K562 (cell line): ENCODE results near the gene FKRP. TPM values are rescaled to one million over a fixed set of nuclear protein-coding genes. Genes with fewer than 3 reads are reported as not detected.

Experiments used
- ATF1 ChIP-seq, 2 experiments: fragments of 450-650 bp in 1 of 2; IDR thresholded peaks; 2 replicates each; pipeline ENCODE4 v1.6.1; 2016; ENCODE audit warnings: missing compliant biosample characterization in 1 of 2, missing genetic modification characterization in 1 of 2
- CBX2 ChIP-seq: fragments of 200-600 bp; sonication (generic); IDR thresholded peaks from one replicate; pipeline ENCODE4 v1.6.1; 2012; ENCODE audit warnings: mild to moderate bottlenecking, low read length, inconsistent platforms; ENCODE audit not compliant: insufficient read depth, poor library complexity, severe bottlenecking
- FOXO4 ChIP-seq: fragments of 450-650 bp; formaldehyde crosslinking; IDR thresholded peaks from 2 replicates; pipeline ENCODE4 v1.4.0; 2020; ENCODE audit warnings: mild to moderate bottlenecking, moderate library complexity
- ILF3 ChIP-seq: fragments of 450-650 bp; IDR thresholded peaks from 2 replicates; pipeline ENCODE4 v1.6.1; 2018; ENCODE audit warnings: antibody characterized with exemption, mild to moderate bottlenecking, moderate library complexity, borderline replicate concordance
- NFIX ChIP-seq: fragments of 250-450 bp; sonication (Bioruptor Pico); IDR thresholded peaks from 2 replicates; pipeline ENCODE4 v1.4.0; 2020; ENCODE audit warnings: low read depth, mild to moderate bottlenecking, moderate library complexity
- ZNF318 ChIP-seq, 2 experiments: fragments of 450-650 bp; IDR thresholded peaks; 2 replicates each; pipeline ENCODE4 v1.6.1; 2016; ENCODE audit warnings: mild to moderate bottlenecking in 2 of 2, borderline replicate concordance in 1 of 2, low read depth in 1 of 2, moderate library complexity in 1 of 2
- polyA plus RNA-seq, 8 experiments: library from polyadenylated mRNA; depleted of rRNA in 4 of 8; stranded (reverse) in 5 of 8; unstranded in 3 of 8; fragments of >200 nt; fragmentation: Nextera tagmentation in 2 of 8; fragmentation: Illumina TruSeq in 1 of 8; extraction: Ambion mirVana in 2 of 8; extraction: Trizol in 1 of 8; gene quantifications; 2 replicates each; pipeline versions ENCODE4 v1.2.1 to v1.2.3, GENCODE V29; 2011 to 2014; ENCODE audit warnings: inconsistent platforms in 1 of 8, missing spikeins in 1 of 8
- total RNA-seq, 7 experiments: library from RNA; depleted of rRNA in 6 of 7; stranded (reverse); fragments of >200 nt in 6 of 7; fragmentation: Illumina TruSeq in 2 of 7; extraction: Trizol in 2 of 7; gene quantifications; 2 replicates each; pipeline versions ENCODE4 v1.2.1 to v1.2.3, GENCODE V29; 2011 to 2021; ENCODE audit warnings: low replicate concordance in 1 of 7
- TF ChIP-seq, protein P1 (sequence below): sonication (generic); formaldehyde crosslinking; IDR thresholded peaks from 2 replicates; pipeline ENCODE4 v1.8.1; 2023; ENCODE audit warnings: mild to moderate bottlenecking, missing genetic modification reagents
- TF ChIP-seq, protein P2 (sequence below): sonication (generic); formaldehyde crosslinking; IDR thresholded peaks from 2 replicates; pipeline ENCODE4 v1.8.1; 2023; ENCODE audit warnings: mild to moderate bottlenecking, missing genetic modification reagents, moderate library complexity
- TF ChIP-seq, protein P3 (sequence below): IDR thresholded peaks from 2 replicates; pipeline ENCODE4 v1.6.1; 2011; ENCODE audit not compliant: insufficient read length; ENCODE audit errors: extremely low read depth

FKRP gene
- total and polyA plus RNA-seq, 9 of the 15 experiments (the other 6 are each of a cell fraction or from before 2014, with no cell fraction given): 0.68 to 16.1 (median 6.5) TPM

DNA sequence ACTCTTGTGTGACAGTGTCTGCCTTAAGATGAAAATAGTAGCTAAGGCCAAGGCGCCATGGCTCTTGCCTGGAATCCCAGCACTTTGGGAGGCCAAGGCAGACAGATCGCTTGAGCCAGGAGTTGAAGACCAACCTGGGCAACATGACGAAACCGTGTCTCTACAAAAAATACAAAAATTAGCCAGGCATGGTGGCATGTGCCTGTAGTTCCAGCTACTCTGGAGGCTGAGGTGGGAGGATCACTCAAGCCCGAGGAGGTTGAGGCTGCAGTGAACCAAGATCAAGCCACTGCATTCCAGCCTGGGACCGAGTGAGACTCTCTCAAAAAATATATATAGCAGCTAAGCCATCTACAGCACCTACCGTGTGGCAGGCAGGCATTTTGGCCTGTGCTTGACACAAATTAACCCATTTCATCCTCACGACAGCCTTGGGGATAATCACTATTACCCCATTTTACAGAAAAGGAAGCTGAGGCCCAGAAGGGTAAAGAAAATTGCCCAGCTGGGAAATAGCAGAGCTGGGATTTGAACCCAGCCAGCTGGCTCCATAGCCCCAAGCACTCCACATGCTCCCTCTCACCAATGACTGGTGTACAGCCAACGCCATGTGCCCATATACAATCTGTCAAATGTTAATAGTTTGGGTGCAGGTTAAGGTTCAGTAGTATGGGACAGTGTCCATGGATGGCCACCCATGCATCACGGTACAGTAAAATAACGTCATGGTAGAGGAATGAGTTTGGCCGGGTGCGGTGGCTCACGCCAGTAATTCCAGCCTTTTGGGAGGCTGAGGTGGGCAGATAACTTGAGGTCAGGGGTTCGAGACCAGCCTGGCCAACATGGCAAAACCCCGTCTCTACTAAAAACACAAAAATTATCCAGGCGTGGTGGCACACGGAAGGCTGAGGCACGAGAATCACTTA is 39.5 kb downstream of the FKRP start (continued):
- TF ChIP-seq CBX2 (no peak), FOXO4 (CRISPR knock-in tag) (no peak), ZNF318 (IDR thresholded peaks at IDR 0.05; ENCODE audit: borderline replicate concordance in 1 of 2, low read depth in 1 of 2) (no peak; a peak in 1 of 4 replicates), ATF1 (CRISPR knock-in tag; IDR thresholded peaks at IDR 0.05) (no peak), ATF1 (tag; IDR thresholded peaks at IDR 0.05) (peak; percentile 2; the same call in 1 of the 2 replicates), ILF3 (no peak; the same call in 1 of the 2 replicates), NFIX (CRISPR knock-in tag) (no peak)
- TF ChIP-seq, protein P1, sequence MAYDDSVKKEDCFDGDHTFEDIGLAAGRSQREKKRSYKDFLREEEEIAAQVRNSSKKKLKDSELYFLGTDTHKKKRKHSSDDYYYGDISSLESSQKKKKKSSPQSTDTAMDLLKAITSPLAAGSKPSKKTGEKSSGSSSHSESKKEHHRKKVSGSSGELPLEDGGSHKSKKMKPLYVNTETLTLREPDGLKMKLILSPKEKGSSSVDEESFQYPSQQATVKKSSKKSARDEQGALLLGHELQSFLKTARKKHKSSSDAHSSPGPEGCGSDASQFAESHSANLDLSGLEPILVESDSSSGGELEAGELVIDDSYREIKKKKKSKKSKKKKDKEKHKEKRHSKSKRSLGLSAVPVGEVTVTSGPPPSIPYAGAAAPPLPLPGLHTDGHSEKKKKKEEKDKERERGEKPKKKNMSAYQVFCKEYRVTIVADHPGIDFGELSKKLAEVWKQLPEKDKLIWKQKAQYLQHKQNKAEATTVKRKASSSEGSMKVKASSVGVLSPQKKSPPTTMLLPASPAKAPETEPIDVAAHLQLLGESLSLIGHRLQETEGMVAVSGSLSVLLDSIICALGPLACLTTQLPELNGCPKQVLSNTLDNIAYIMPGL (CRISPR knock-in tag): no peak
- TF ChIP-seq, protein P2, sequence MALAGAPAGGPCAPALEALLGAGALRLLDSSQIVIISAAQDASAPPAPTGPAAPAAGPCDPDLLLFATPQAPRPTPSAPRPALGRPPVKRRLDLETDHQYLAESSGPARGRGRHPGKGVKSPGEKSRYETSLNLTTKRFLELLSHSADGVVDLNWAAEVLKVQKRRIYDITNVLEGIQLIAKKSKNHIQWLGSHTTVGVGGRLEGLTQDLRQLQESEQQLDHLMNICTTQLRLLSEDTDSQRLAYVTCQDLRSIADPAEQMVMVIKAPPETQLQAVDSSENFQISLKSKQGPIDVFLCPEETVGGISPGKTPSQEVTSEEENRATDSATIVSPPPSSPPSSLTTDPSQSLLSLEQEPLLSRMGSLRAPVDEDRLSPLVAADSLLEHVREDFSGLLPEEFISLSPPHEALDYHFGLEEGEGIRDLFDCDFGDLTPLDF (CRISPR knock-in tag): peak; percentile 34; the same call in 1 of the 2 replicates
- TF ChIP-seq, protein P3, sequence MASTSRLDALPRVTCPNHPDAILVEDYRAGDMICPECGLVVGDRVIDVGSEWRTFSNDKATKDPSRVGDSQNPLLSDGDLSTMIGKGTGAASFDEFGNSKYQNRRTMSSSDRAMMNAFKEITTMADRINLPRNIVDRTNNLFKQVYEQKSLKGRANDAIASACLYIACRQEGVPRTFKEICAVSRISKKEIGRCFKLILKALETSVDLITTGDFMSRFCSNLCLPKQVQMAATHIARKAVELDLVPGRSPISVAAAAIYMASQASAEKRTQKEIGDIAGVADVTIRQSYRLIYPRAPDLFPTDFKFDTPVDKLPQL: no peak
